GM23338 (cell line): ENCODE measurements around the gene TMEM62. TPM values are rescaled to one million over a fixed set of nuclear protein-coding genes. Genes with fewer than 3 reads are reported as not detected.

Experiments used
- ATAC-seq: fragments of 200-7000 bp; cut with Tn5 transposase; 3 replicates; pipeline ENCODE4 v1.9.1; 2020
- DNase-seq: peaks from one replicate; pipeline ENCODE4 v3.0.0-alpha.2; 2015; ENCODE audit warnings: low spot score
- H2AFZ ChIP-seq: fragments of 200-600 bp; sonication (generic); 2 replicates; pipeline ENCODE4 v1.8.0; 2016; ENCODE audit warnings: antibody characterized with exemption, mild to moderate bottlenecking, moderate library complexity
- H3F3A ChIP-seq: fragments of 200-600 bp; sonication (generic); replicated peaks from 2 replicates; pipeline ENCODE4 v1.8.0; 2017; ENCODE audit warnings: antibody characterized with exemption, mixed run types, low read depth
- H3K27ac ChIP-seq: fragments of 200-600 bp; sonication (generic); 2 replicates; pipeline ENCODE4 v1.6.1; 2016; ENCODE audit warnings: low read depth
- H3K27me3 ChIP-seq: fragments of 200-600 bp; sonication (generic); 2 replicates; pipeline ENCODE4 v1.8.0; 2016; ENCODE audit warnings: mild to moderate bottlenecking, mixed run types, moderate library complexity; ENCODE audit not compliant: insufficient read depth
- H3K36me3 ChIP-seq: fragments of 200-600 bp; sonication (generic); 2 replicates; pipeline ENCODE4 v1.8.0; 2016; ENCODE audit warnings: mild to moderate bottlenecking; ENCODE audit not compliant: insufficient read depth
- H3K4me1 ChIP-seq: fragments of 200-600 bp; sonication (generic); 2 replicates; pipeline ENCODE4 v1.8.0; 2016; ENCODE audit warnings: mild to moderate bottlenecking, moderate library complexity; ENCODE audit not compliant: insufficient read depth
- H3K4me2 ChIP-seq: fragments of 200-600 bp; sonication (generic); 2 replicates; pipeline ENCODE4 v1.7.1; 2017; ENCODE audit warnings: mixed run types
- H3K4me3 ChIP-seq: fragments of 200-600 bp; sonication (generic); 2 replicates; pipeline ENCODE4 v1.6.1; 2016; ENCODE audit warnings: mixed run types
- H3K79me2 ChIP-seq: fragments of 200-600 bp; sonication (generic); replicated peaks from 2 replicates; pipeline ENCODE4 v1.8.0; 2017; ENCODE audit warnings: mild to moderate bottlenecking; ENCODE audit not compliant: insufficient read depth
- H3K9me2 ChIP-seq: fragments of 200-600 bp; sonication (generic); 2 replicates; pipeline ENCODE4 v1.8.0; 2017; ENCODE audit not compliant: insufficient read depth
- H4K20me1 ChIP-seq: fragments of 200-600 bp; sonication (generic); replicated peaks from 2 replicates; pipeline ENCODE4 v1.8.0; 2017; ENCODE audit warnings: mild to moderate bottlenecking; ENCODE audit not compliant: insufficient read depth
- H3K27ac Mint-ChIP-seq: 2 replicates; pipeline ENCODE4 v1.8.0; 2020; ENCODE audit warnings: inconsistent platforms, mild to moderate bottlenecking, moderate library complexity, mixed read lengths
- H3K27me3 Mint-ChIP-seq: 3 replicates; pipeline ENCODE4 v1.8.0; 2022; ENCODE audit warnings: low read depth, mild to moderate bottlenecking, moderate library complexity, mixed read lengths, inconsistent platforms; ENCODE audit not compliant: insufficient read depth, poor library complexity
- H3K36me3 Mint-ChIP-seq: 3 replicates; pipeline ENCODE4 v1.8.0; 2021; ENCODE audit warnings: low read depth, mild to moderate bottlenecking, inconsistent platforms, moderate library complexity, mixed read lengths
- H3K4me1 Mint-ChIP-seq: 3 replicates; pipeline ENCODE4 v1.8.0; 2020; ENCODE audit warnings: mild to moderate bottlenecking, inconsistent platforms, mixed read lengths
- H3K4me3 Mint-ChIP-seq: 3 replicates; pipeline ENCODE4 v1.8.0; 2021; ENCODE audit warnings: moderate library complexity, mild to moderate bottlenecking, inconsistent platforms, mixed read lengths
- H3K9me3 Mint-ChIP-seq: 3 replicates; pipeline ENCODE4 v1.8.0; 2020; ENCODE audit warnings: moderate library complexity, mild to moderate bottlenecking, inconsistent platforms, mixed read lengths
- CREB1 ChIP-seq: fragments of 250-450 bp; sonication (Bioruptor Pico); IDR thresholded peaks from 2 replicates; pipeline ENCODE4 v1.5.0; 2020; ENCODE audit warnings: low read depth, mild to moderate bottlenecking, moderate library complexity
- EZH2 ChIP-seq: fragments of 200-600 bp; sonication (generic); IDR thresholded peaks from one replicate; pipeline ENCODE4 v1.8.0; 2017; ENCODE audit warnings: antibody characterized with exemption, mild to moderate bottlenecking, low read depth; ENCODE audit not compliant: unreplicated experiment
- EZH2phosphoT487 ChIP-seq: fragments of 200-600 bp; sonication (generic); IDR thresholded peaks from one replicate; pipeline ENCODE4 v1.8.1; 2018; ENCODE audit warnings: antibody characterized with exemption; ENCODE audit not compliant: unreplicated experiment
- JUNB ChIP-seq: IDR thresholded peaks from one replicate; pipeline ENCODE4 v1.6.1; 2016; ENCODE audit warnings: antibody characterized with exemption; ENCODE audit not compliant: unreplicated experiment
- NANOG ChIP-seq: IDR thresholded peaks from 2 replicates; pipeline ENCODE4 v1.6.1; 2016; ENCODE audit warnings: antibody characterized with exemption, borderline replicate concordance
- POLR2AphosphoS5 ChIP-seq: IDR thresholded peaks from 2 replicates; pipeline ENCODE4 v1.6.1; 2016; ENCODE audit warnings: antibody characterized with exemption, low read depth
- STAT1 ChIP-seq: IDR thresholded peaks from one replicate; pipeline ENCODE4 v1.6.1; 2016; ENCODE audit warnings: antibody characterized with exemption; ENCODE audit not compliant: unreplicated experiment
- ZNF114 ChIP-seq: fragments of 250-450 bp; sonication (Bioruptor Pico); IDR thresholded peaks from 2 replicates; pipeline ENCODE4 v1.5.0; 2020; ENCODE audit warnings: mild to moderate bottlenecking, moderate library complexity
- ZNF331 ChIP-seq: fragments of 250-450 bp; sonication (Bioruptor Pico); IDR thresholded peaks from 2 replicates; pipeline ENCODE4 v1.5.0; 2020; ENCODE audit warnings: low read depth, mild to moderate bottlenecking, moderate library complexity
- polyA plus RNA-seq: library from polyadenylated mRNA; unstranded; fragments of >200 nt; fragmentation: Nextera tagmentation; extraction: Ambion mirVana; gene quantifications from 2 replicates; pipeline ENCODE4 v1.2.1, GENCODE V29; 2016
- total RNA-seq: library from RNA; depleted of rRNA; stranded (reverse); fragments of >200 nt; shearing (Covaris generic); gene quantifications from 2 replicates; pipeline ENCODE4 v1.2.3, GENCODE V29; 2014
- TF ChIP-seq, protein P1 (sequence below): IDR thresholded peaks from one replicate; pipeline ENCODE4 v1.6.1; 2018; ENCODE audit warnings: antibody characterized with exemption; ENCODE audit not compliant: unreplicated experiment
- TF ChIP-seq, protein P2 (sequence below): IDR thresholded peaks from 2 replicates; pipeline ENCODE4 v1.6.1; 2016; ENCODE audit warnings: antibody characterized with exemption
- TF ChIP-seq, protein P3 (sequence below): fragments of 250-450 bp; sonication (Bioruptor Pico); IDR thresholded peaks from 2 replicates; pipeline ENCODE4 v1.5.0; 2020; ENCODE audit warnings: mild to moderate bottlenecking, moderate library complexity
- TF ChIP-seq, protein P4 (sequence below), 2 experiments: fragments of 200-600 bp in 1 of 2; sonication (generic) in 1 of 2; conservative IDR thresholded peaks; 2 replicates each; pipeline versions ENCODE4 v1.5.1 to v1.6.1; 2016 to 2017; ENCODE audit warnings: antibody characterized with exemption in 2 of 2, low read depth in 2 of 2, mild to moderate bottlenecking in 2 of 2, moderate library complexity in 1 of 2

Gene TMEM62
- total and polyA plus RNA-seq, 2 experiments from 2014 or later: 3.4 to 14.3 TPM

DNA sequence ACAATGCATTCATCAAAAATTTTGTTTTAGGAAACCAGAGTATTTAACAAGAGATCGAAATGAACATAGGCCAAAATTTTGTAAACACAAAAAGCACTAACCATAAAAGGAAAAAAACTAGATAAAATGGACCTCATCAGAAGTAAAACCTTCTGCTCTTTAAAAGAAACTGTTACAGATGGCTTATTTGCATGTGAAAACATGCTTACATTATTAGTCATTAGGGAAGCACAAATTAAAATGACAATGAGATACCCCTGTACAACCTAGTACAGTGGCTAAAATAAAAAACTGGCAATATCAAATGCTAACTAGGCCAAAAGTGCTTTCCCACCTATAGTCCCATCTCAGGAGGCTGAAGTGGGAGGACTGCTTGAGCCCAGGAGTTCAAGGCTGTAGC lies 46.8 kb upstream of the TMEM62 start:
- Histone ChIP-seq H3K27ac (no peak overlapping the region), H3K27me3 (no peaks in the 10 kb centered on the region), H4K20me1 (no peaks in the 10 kb centered on the region; the same call in 1 of the 2 replicates), H3K4me2 (no peak overlapping the region), H3K9me2 (no peaks in the 10 kb centered on the region), H3F3A (no peaks in the 10 kb centered on the region), H3K79me2 (peaks cover 45% of the 10 kb centered on the region), H3K4me1 (no peaks in the 10 kb centered on the region), H3K4me3 (no peak overlapping the region), H2AFZ (no peak overlapping the region), H3K36me3 (peaks cover 8% of the 10 kb centered on the region; the same call in 1 of the 2 replicates)
- Mint-ChIP-seq H3K9me3 (no peaks in the 10 kb centered on the region), H3K36me3 (peaks cover 33% of the 10 kb centered on the region), H3K27me3 (no peaks in the 10 kb centered on the region), H3K4me3 (no peak overlapping the region), H3K4me1 (peaks cover 6% of the 10 kb centered on the region; the same call in 2 of the 3 replicates), H3K27ac (peak overlapping the region; percentile 58; the same call in 1 of the 2 replicates)
- ATAC-seq (no peak), DNase-seq (peak; percentile 7)
- TF ChIP-seq, protein P1, sequence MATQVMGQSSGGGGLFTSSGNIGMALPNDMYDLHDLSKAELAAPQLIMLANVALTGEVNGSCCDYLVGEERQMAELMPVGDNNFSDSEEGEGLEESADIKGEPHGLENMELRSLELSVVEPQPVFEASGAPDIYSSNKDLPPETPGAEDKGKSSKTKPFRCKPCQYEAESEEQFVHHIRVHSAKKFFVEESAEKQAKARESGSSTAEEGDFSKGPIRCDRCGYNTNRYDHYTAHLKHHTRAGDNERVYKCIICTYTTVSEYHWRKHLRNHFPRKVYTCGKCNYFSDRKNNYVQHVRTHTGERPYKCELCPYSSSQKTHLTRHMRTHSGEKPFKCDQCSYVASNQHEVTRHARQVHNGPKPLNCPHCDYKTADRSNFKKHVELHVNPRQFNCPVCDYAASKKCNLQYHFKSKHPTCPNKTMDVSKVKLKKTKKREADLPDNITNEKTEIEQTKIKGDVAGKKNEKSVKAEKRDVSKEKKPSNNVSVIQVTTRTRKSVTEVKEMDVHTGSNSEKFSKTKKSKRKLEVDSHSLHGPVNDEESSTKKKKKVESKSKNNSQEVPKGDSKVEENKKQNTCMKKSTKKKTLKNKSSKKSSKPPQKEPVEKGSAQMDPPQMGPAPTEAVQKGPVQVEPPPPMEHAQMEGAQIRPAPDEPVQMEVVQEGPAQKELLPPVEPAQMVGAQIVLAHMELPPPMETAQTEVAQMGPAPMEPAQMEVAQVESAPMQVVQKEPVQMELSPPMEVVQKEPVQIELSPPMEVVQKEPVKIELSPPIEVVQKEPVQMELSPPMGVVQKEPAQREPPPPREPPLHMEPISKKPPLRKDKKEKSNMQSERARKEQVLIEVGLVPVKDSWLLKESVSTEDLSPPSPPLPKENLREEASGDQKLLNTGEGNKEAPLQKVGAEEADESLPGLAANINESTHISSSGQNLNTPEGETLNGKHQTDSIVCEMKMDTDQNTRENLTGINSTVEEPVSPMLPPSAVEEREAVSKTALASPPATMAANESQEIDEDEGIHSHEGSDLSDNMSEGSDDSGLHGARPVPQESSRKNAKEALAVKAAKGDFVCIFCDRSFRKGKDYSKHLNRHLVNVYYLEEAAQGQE: no peak
- no peak for TF ChIP-seq STAT1
- no peak for TF ChIP-seq JUNB
- TF ChIP-seq ZNF331 (CRISPR knock-in tag): no peak
- TF ChIP-seq CREB1 (CRISPR knock-in tag): no peak
- TF ChIP-seq, protein P2, sequence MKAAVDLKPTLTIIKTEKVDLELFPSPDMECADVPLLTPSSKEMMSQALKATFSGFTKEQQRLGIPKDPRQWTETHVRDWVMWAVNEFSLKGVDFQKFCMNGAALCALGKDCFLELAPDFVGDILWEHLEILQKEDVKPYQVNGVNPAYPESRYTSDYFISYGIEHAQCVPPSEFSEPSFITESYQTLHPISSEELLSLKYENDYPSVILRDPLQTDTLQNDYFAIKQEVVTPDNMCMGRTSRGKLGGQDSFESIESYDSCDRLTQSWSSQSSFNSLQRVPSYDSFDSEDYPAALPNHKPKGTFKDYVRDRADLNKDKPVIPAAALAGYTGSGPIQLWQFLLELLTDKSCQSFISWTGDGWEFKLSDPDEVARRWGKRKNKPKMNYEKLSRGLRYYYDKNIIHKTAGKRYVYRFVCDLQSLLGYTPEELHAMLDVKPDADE: no peak
- TF ChIP-seq EZH2phosphoT487: no peak
- TF ChIP-seq EZH2: no peak
- TF ChIP-seq, protein P3, sequence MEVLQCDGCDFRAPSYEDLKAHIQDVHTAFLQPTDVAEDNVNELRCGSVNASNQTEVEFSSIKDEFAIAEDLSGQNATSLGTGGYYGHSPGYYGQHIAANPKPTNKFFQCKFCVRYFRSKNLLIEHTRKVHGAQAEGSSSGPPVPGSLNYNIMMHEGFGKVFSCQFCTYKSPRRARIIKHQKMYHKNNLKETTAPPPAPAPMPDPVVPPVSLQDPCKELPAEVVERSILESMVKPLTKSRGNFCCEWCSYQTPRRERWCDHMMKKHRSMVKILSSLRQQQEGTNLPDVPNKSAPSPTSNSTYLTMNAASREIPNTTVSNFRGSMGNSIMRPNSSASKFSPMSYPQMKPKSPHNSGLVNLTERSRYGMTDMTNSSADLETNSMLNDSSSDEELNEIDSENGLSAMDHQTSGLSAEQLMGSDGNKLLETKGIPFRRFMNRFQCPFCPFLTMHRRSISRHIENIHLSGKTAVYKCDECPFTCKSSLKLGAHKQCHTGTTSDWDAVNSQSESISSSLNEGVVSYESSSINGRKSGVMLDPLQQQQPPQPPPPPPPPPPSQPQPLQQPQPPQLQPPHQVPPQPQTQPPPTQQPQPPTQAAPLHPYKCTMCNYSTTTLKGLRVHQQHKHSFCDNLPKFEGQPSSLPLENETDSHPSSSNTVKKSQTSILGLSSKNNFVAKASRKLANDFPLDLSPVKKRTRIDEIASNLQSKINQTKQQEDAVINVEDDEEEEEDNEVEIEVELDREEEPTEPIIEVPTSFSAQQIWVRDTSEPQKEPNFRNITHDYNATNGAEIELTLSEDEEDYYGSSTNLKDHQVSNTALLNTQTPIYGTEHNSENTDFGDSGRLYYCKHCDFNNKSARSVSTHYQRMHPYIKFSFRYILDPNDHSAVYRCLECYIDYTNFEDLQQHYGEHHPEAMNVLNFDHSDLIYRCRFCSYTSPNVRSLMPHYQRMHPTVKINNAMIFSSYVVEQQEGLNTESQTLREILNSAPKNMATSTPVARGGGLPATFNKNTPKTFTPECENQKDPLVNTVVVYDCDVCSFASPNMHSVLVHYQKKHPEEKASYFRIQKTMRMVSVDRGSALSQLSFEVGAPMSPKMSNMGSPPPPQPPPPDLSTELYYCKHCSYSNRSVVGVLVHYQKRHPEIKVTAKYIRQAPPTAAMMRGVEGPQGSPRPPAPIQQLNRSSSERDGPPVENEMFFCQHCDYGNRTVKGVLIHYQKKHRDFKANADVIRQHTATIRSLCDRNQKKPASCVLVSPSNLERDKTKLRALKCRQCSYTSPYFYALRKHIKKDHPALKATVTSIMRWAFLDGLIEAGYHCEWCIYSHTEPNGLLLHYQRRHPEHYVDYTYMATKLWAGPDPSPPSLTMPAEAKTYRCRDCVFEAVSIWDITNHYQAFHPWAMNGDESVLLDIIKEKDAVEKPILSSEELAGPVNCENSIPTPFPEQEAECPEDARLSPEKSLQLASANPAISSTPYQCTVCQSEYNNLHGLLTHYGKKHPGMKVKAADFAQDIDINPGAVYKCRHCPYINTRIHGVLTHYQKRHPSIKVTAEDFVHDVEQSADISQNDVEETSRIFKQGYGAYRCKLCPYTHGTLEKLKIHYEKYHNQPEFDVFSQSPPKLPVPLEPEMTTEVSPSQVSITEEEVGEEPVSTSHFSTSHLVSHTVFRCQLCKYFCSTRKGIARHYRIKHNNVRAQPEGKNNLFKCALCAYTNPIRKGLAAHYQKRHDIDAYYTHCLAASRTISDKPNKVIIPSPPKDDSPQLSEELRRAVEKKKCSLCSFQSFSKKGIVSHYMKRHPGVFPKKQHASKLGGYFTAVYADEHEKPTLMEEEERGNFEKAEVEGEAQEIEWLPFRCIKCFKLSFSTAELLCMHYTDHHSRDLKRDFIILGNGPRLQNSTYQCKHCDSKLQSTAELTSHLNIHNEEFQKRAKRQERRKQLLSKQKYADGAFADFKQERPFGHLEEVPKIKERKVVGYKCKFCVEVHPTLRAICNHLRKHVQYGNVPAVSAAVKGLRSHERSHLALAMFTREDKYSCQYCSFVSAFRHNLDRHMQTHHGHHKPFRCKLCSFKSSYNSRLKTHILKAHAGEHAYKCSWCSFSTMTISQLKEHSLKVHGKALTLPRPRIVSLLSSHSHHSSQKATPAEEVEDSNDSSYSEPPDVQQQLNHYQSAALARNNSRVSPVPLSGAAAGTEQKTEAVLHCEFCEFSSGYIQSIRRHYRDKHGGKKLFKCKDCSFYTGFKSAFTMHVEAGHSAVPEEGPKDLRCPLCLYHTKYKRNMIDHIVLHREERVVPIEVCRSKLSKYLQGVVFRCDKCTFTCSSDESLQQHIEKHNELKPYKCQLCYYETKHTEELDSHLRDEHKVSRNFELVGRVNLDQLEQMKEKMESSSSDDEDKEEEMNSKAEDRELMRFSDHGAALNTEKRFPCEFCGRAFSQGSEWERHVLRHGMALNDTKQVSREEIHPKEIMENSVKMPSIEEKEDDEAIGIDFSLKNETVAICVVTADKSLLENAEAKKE (CRISPR knock-in tag): no peak
- TF ChIP-seq, protein P4, sequence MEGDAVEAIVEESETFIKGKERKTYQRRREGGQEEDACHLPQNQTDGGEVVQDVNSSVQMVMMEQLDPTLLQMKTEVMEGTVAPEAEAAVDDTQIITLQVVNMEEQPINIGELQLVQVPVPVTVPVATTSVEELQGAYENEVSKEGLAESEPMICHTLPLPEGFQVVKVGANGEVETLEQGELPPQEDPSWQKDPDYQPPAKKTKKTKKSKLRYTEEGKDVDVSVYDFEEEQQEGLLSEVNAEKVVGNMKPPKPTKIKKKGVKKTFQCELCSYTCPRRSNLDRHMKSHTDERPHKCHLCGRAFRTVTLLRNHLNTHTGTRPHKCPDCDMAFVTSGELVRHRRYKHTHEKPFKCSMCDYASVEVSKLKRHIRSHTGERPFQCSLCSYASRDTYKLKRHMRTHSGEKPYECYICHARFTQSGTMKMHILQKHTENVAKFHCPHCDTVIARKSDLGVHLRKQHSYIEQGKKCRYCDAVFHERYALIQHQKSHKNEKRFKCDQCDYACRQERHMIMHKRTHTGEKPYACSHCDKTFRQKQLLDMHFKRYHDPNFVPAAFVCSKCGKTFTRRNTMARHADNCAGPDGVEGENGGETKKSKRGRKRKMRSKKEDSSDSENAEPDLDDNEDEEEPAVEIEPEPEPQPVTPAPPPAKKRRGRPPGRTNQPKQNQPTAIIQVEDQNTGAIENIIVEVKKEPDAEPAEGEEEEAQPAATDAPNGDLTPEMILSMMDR (conservative IDR thresholded peaks at IDR 0.05; ENCODE audit: low read depth in 2 of 2): no peak
- TF ChIP-seq ZNF114 (CRISPR knock-in tag): no peak
- no peak for TF ChIP-seq NANOG
- TF ChIP-seq POLR2AphosphoS5: no peak
